Measurements from ENCODE around the gene FHL2. TPM values are rescaled to one million over a fixed set of nuclear protein-coding genes. Genes with fewer than 3 reads are reported as not detected.
A peak's percentile ranks its signal among the peaks of the same experiment; 100 is the strongest.

FHL2 gene
- polyA plus RNA-seq, 1 experiment = 546 TPM

GRCh38 chr2:105373344-105373781 is 25.5 kb downstream of the FHL2 start:
- DNase-seq (ENCODE audit: low read depth) = no peak
- ChIA-PET POLR2A (no interaction called here), CTCF (interaction anchor here (3.6 kb wide), 1 partner anchor 149 kb away, joined by 12 read pairs; no protein-coding TSS in a partner anchor)
- Histone ChIP-seq H3K36me3 (ENCODE audit: control insufficient read depth, insufficient read depth, low read length) (peaks cover 46% of the 10 kb centered on the region), H3K4me3 (ENCODE audit: low read depth, low read length) (no peak overlapping the region), H3K27me3 (ENCODE audit: control insufficient read depth, insufficient read depth, low read length) (no peaks in the 10 kb centered on the region)
- TF ChIP-seq CTCF (IDR thresholded peaks at IDR 0.05; ENCODE audit: insufficient read depth, low read depth, low read length) = no peak

DNA sequence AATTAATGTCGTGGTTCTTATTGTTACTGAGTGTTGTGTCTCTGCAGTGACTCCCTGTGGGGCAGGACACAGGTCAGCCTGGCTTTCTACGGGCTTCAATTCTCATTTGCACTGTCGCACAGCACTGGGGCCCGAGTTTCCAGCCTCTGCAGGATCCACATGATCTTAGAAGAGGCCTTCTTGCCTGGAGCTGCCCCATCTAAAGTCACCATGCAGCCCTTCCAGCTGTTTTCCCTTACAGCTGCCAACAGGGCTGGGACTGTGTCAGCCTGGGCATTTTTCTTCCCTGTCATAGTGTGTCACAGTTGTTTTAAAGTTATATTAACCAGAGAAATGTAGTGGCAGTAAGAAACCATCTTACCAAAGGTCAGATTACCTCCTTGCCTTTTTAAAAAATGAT is 27.0 kb downstream of the FHL2 start:
- Histone ChIP-seq H3K4me3 (ENCODE audit: low read depth, low read length) (no peak overlapping the region), H3K36me3 (ENCODE audit: control insufficient read depth, insufficient read depth, low read length) (peaks cover 47% of the 10 kb centered on the region), H3K27me3 (ENCODE audit: control insufficient read depth, insufficient read depth, low read length) (no peaks in the 10 kb centered on the region)
- ChIA-PET CTCF (interaction anchor here (0.6 to 3.6 kb wide), 4 partner anchors 13 to 151 kb away, joined by 3 to 12 read pairs (median 5); no protein-coding TSS in a partner anchor), POLR2A (no interaction called here)
- no peak for DNase-seq (ENCODE audit: low read depth)
- no peak for TF ChIP-seq CTCF (IDR thresholded peaks at IDR 0.05; ENCODE audit: insufficient read depth, low read depth, low read length)

- H3K27me3 ChIP-seq (ENCODE audit: control insufficient read depth, insufficient read depth, low read length) = no peaks in the 10 kb centered on the region
- TF ChIP-seq CTCF (IDR thresholded peaks at IDR 0.05; ENCODE audit: insufficient read depth, low read depth, low read length) = no peak
- CTCF ChIA-PET = interaction anchor here (1.3 to 1.5 kb wide), 4 partner anchors 22 to 150 kb away, joined by 3 to 7 read pairs (median 3); no protein-coding TSS in a partner anchor
- H3K4me3 ChIP-seq (ENCODE audit: low read depth, low read length) = no peak overlapping the region
- peaks cover 49% of the 10 kb centered on the region for H3K36me3 ChIP-seq (ENCODE audit: control insufficient read depth, insufficient read depth, low read length)
- no peak for DNase-seq (ENCODE audit: low read depth)
- POLR2A ChIA-PET = no interaction called here
Measured at GRCh38 chr2:105371156-105371555, 27.7 kb downstream of the FHL2 start.

DNA sequence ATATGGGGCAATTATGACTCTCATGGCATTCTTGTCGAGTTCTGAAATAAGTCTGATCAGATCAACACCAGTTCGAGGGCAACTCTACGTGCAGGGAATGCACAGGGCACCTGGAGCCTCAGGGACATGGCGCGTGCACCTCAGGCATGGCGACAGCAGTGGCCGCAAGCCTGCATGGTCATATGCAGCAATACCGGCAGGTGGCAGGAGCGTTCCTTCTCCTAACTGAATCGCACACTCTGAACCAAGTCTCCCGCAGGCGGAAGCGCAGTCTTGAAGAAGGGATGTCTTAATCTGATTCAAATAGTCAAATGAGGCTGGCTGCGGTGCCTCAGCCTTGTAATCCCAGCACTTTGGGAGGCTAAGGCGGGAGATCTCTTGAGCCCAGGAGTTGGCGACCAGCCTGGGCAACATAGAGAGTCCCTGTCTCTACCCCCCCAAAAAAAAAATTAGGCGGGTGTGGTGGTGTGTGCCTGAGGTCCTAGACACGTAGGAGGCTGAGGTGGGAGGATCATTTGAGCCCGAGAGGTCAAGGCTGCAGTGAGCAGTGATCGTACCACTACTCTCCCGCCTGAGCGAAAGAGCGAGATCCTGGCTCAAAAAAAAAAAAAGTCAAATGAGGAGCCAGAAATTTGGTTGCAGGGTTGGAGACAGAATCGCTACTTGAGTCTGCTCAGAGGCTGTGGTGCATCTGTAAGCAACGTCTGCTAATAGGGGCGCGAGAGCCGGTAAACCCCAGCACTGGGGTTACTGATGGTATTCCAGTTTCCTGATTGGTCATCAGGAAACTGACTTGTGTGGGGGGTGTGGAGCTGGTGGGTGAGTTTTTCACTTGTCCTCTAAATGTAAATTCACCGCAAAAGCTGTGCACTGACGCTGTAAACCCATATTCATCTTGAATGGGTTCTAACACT is 28.8 kb downstream of the FHL2 start:
- POLR2A ChIA-PET = no interaction called here
- CTCF ChIA-PET = interaction anchor here (0.6 to 3.0 kb wide), 14 partner anchors 10 to 152 kb away, joined by 3 to 33 read pairs (median 4); no protein-coding TSS in a partner anchor
- peak; percentile 88 for TF ChIP-seq CTCF (IDR thresholded peaks at IDR 0.05; ENCODE audit: insufficient read depth, low read depth, low read length)

GRCh38 chr2:105368759-105369408 is 30.0 kb downstream of the FHL2 start:
- CTCF ChIA-PET = interaction anchor here (0.5 to 3.0 kb wide), 16 partner anchors 11 to 662 kb away, joined by 3 to 33 read pairs (median 4); no protein-coding TSS in a partner anchor
- Histone ChIP-seq H3K4me3 (ENCODE audit: low read depth, low read length) (no peak overlapping the region), H3K27me3 (ENCODE audit: control insufficient read depth, insufficient read depth, low read length) (no peaks in the 10 kb centered on the region), H3K36me3 (ENCODE audit: control insufficient read depth, insufficient read depth, low read length) (peaks cover 51% of the 10 kb centered on the region)
- POLR2A ChIA-PET = no interaction called here
- no peak for TF ChIP-seq CTCF (IDR thresholded peaks at IDR 0.05; ENCODE audit: insufficient read depth, low read depth, low read length)
- no peak for DNase-seq (ENCODE audit: low read depth)

More for the DNA sequence above, 28.8 kb downstream of the FHL2 start:
- Histone ChIP-seq H3K4me3 (ENCODE audit: low read depth, low read length) (no peak overlapping the region), H3K27me3 (ENCODE audit: control insufficient read depth, insufficient read depth, low read length) (no peaks in the 10 kb centered on the region), H3K36me3 (ENCODE audit: control insufficient read depth, insufficient read depth, low read length) (peaks cover 49% of the 10 kb centered on the region)
- no peak for DNase-seq (ENCODE audit: low read depth)
